GOT3 (cell line): ENCODE data around the gene LAMC3.

Experiments used
- DNase-seq: peaks from one replicate; lab custom pipeline; 2025; ENCODE audit warnings: mixed read lengths; lab: John Stamatoyannopoulos, UW

The LAMC3 gene

DNA sequence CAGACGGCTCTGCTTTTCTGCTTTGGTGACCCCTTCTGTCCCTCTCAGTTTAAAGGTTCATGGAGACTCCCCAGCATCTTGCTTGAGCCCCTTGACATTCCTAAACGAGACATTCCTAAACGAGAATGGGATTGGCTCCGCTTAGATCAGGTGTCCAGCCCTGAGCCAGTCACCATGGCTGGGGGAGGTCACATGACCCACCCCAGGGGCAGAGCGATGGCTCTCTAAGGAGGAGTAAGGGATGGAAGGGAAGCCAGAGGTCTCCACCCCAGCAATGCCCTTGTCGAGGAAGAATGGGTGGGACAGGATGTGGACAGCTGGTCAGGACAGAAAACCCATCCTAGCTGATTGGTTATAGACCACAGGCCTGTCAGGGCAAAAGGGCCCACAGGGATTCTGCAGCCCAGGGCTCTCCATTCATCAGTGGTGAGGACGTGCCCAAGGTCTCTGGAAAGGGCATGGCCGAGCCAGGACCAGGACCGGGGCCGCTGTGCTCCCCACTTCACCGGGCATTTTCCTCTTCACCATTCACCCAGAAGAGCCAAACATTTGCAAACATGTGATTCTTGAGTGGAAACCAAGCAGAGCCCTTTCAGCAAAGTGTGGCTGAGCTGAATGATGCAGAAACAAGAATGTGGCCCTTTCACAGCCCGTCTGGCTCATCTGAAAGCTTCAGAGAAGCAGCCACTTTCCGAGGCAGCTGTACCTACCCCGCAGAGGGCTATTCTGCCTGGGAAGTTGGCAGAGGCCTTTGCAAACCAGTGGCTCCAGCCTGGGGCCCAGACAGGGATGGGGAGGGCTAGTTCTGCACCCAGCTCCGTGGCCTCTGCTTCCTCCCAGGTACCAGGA, 67.6 kb downstream of the LAMC3 start:
- DNase-seq = no peak

DNA sequence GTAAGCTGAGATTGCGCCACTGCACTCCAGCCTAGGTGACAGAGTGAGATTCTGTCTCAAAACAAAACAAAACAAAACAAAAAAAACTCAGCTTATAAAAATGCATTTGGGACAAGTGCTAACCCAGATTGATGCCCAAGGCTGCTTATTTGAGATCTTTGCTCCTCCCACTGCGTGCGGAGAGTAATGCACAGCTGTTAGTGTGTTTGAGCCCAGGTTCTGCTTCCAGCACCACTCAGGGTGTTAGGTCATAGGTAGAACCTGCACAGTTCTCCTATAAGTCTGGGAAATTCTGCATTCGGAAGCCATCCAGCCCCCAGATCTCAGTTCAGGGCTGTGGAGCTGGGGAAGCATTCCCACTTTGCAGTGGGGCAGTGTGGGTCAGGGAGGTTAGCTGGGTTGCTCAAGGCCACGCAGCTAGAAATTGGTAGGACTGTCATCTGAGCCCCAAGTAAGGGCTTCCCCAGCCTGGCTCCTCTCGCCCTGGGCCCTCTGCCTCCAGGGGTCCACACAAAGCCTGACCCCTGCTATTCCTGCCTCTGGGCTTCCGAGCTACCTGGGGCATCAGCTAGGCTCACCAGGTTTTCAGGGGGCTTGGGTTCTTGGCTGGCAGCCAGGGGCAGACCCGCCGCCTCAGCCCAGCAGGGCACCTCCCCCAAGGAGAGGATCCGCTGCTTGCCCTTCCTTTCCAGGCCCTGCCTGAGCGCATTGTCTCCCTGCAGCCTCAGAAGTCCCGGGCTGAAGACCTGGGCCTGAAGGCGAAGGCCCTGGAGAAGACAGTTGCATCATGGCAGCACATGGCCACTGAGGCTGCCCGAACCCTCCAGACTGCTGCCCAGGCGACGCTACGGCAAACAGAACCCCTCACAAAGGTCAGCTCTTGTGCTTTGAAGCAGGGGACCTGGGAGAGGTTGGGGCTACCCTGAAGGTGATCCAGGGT, 69.7 kb downstream of the LAMC3 start:
- DNase-seq = no peak

- DNase-seq = no peak
Measured at GRCh38 chr9:131080589-131080988, 71.6 kb downstream of the LAMC3 start.

DNA sequence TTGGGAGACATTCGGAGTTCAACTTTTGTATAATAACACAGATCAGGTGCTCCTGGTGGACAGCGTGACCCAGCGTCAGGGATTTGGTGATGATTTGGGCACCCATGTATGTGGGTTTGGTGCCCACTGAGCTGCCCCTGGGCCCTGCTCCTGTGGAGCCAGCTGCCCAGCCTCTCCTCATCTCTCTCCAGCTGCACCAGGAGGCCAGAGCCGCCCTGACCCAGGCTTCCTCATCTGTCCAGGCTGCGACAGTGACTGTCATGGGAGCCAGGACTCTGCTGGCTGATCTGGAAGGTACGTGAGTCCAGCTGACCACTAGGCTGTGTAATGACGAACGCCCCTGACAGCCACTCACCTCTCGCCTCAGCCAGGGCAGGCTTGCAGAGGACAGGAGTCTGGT, 72.9 kb downstream of the LAMC3 start:
- DNase-seq = no peak

GRCh38 chr9:131082774-131083512, 74.0 kb downstream of the LAMC3 start:
- no peak for DNase-seq

DNA sequence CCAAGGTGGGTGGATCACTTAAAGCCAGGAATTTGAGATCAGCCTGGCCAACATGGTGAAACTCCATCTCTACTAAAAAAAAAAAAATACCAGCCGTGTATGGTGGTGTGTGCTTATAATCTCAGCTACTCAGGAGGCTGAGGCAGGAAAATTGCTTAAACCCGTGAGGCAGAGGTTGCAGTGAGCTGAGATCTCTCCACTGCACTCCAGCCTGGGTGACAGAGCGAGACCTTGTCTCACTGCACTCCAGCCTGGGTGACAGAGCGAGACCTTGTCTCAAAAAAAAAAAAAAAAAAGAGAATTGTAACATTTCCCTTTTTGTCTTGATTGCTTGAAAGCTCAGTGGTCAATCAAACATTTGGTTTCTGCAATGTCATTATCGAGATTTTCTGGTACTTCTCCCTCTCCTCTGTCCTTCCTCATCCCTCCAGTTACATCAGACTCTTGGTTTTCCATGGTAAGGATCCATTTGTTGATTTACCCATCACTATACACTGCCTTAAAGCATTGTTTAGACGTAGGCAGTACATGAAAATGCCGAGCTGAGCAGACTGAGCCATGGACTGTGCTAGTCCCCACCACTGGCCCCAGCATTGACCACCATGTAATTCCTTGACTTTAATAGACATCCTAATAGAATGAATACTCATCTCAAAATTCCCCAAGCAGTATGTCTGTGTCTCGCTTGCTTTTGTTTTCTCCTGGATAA, 75.8 kb downstream of the LAMC3 start:
- DNase-seq = no peak

DNA sequence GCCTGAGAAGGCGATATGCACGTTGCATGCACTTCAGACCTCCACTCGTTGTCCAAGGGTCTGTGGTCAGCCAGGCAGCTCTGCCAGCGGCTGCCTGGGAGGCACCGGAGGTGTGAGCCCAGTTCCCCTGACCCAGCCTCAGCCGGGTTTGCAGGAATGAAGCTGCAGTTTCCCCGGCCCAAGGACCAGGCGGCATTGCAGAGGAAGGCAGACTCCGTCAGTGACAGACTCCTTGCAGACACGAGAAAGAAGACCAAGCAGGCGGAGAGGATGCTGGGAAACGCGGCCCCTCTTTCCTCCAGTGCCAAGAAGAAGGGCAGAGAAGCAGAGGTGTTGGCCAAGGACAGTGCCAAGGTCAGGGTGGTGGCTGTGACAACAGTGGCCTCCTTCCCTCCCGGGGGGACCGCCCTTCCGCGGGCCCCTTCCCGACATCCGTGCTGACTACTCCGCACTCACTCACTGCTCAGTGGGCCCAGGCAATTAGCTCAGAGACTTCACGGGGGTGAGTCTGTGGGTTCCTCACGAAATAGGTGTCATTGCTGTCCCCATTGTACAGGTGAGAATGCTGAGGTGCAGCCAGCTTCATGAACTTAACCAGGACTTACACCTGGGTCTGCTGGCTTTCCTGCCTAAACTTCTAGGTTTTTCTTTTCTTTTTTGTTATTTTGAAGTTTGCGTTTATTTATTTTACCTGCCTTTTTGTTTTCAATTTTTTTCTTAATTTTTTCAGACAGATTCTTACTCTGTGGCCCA, 76.6 kb downstream of the LAMC3 start:
- DNase-seq = no peak

DNA sequence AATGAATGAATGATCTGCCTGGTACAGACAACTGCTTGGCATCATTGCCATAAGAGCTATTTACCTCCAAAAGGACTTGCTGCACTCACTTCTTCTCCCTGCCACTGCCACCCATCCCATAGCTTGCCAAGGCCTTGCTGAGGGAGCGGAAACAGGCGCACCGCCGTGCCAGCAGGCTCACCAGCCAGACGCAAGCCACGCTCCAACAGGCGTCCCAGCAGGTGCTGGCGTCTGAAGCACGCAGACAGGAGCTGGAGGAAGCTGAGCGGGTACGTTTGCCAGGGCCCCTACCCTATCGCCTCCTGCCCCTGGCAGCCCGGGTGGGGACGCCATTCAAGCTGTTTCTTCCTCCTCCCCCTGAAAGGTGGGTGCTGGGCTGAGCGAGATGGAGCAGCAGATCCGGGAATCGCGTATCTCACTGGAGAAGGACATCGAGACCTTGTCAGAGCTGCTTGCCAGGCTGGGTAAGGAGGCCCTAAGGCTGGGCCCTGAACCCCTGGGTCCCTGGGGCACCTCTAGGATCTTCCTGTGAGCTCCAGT, 78.5 kb downstream of the LAMC3 start:
- DNase-seq = no peak

DNA sequence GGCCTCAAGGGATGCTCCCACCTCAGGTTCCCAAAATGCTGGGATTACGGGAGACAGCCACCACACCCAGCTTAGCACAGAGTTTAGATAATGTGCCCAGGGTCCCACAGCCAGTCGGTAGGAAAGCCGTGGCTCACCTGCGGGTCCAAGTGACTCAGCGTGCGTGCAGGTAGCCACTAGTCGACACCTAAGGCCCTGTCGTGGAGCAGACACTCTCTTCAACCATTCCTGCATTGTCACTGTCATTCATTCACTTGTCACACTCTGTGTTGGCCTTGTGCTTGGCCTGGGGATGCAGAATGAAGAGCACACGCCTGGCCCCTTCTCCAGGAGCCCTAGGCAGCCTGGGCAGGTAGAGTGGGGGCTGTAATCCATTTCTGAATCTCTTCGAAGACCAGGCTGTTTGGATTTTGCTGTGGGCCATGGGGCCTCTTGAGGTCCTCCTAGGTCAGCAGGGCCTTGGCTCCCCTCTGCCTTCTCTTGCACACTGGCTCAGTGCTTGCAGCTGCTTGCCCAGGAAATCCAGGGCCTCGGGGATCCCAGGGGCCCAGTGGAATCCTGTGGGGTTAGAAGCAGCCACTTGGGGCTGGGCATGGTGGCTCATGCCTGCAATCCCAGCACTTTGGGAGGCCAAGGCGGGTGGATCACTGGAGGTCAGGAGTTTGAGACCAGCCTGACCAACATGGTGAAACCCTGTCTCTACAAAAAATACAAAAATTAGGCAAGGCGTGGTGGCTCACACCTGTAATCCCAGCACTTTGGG, 81.2 kb downstream of the LAMC3 start:
- DNase-seq = no peak

DNA sequence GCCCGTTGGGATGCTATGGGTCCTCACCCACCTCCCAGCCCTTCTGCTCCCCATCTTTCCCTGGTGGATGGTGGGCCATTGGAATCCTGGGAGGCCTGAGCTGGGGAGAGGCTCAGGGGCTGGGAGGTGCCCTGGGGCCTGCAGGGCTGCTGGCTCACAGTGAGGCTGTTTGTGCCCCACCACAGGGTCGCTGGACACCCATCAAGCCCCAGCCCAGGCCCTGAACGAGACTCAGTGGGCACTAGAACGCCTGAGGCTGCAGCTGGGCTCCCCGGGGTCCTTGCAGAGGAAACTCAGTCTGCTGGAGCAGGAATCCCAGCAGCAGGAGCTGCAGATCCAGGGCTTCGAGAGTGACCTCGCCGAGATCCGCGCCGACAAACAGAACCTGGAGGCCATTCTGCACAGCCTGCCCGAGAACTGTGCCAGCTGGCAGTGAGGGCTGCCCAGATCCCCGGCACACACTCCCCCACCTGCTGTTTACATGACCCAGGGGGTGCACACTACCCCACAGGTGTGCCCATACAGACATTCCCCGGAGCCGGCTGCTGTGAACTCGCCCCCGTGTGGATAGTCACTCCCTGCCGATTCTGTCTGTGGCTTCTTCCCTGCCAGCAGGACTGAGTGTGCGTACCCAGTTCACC, 82.5 kb downstream of the LAMC3 start:
- no peak for DNase-seq

DNA sequence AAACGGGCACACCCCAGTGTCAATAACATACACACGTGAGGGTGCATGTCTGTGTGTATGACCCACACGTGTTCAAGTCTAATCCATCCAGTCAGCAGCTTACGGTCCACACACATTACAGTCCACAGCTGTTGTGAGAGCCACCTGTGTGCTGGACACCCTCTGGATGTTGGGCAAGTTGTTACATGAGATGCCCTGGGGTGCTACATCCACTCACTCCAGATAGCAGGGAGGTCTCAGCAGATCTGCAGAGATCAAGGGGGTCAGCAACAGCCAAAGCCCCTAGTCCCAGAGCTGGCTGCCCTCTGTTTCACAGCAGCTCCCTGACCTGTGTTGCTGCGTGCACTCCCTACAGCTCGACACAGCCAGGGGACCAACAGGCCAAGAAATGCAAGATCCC, 83.1 kb downstream of the LAMC3 start:
- no peak for DNase-seq

DNA sequence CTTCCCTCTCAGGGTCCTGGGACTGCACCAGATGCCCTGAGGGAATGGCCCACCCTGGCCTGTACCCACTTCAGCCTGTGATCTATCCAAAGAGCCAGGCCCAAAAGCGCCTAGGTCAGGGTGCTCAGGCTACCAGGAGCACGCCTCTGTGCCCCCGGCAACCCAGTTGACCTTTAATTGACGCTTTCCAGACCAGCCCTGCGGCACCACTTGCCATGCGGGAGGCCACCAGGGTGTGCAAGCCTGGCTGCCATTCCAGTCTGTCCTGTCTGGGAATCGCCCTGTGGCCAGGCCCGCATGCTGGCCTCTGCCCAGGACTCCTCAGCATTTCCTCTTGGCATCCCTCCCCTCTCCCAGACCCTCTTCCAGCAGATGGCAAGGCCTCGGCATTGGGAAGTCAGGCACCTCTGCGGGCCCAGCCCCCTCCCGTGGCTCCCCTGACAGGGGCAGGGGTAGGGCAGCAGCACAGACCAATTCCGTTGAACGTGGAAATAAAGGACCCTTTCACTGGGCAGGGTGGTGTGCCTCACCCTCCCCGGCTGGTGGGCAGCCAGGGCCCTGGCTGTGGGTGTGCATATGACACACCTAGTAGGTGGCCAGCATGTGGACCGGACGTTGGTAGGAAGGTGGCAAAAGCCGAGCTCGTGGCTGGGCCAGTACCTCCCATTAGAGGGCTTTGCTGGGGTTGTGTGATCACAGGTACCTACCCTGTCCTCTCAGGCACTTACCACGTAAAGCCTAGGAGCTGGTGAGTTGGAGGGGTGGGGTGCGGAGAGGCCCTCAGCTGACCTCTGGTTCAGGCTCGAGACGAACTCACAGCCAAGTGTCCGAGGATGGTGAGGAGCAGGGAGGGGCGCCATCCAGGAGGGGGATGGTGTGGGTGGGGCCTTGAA, 83.8 kb downstream of the LAMC3 start:
- DNase-seq = no peak

GRCh38 chr9:131094015-131094414, 85.0 kb downstream of the LAMC3 start:
- no peak for DNase-seq

DNA sequence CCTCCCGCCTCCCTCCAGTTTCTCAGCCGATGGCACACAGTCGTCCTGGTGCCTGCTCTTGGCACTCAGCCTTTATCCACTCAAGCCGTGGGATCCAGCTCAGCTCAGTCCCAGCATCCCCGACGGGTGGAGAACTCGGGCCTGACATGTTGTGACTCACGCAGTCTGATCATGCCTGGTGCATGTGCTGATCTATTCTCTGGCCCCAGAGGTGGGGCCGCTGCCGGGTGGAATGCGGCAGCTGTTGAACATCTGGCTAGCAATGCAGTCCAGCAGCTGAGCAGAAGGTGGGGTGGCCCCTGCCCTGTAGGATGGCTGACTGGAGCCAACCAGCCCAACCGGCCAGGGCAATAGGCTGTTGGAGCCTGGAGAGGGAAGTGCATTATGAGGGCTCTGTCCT, 85.6 kb downstream of the LAMC3 start:
- no peak for DNase-seq

GRCh38 chr9:131095666-131096268, 86.8 kb downstream of the LAMC3 start:
- no peak for DNase-seq

DNA sequence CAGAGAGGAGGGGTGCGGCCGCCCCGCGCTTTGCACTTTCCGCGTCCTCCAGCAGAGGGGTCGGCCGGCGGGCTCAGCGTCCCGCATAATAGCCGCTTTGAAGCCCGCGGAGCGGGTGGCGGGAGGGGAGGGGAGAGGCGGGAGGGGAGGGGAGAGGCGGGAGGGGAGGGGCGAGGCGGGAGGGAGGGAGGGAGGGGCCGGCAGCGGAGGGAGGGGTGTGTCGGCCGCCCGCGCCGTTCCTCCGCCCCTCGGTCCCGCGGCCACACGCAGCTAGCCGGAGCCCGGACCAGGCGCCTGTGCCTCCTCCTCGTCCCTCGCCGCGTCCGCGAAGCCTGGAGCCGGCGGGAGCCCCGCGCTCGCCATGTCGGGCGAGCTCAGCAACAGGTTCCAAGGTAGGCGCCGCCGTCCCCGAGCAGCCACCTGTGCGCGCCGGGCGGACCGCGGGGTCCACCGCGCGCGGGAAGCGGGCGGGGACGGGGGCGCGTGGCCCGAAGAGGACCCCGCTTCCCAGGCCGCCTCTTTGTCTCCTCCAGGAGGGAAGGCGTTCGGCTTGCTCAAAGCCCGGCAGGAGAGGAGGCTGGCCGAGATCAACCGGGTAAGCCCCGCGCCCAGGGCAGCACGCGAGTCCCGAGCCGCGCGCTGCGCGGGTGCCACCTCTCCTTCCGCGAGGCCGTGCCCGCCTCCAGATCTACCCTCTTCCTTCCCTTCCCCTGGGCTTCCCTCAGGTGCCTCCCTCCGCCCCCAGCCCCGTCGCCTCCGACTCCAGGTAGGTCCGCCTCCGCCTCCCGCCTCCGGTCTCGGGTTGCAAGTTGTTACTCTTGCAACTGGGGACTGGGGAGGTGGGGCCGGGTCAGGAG, 87.5 kb downstream of the LAMC3 start, which contains the start of gene AIF1L:
TSS of gene AIF1L (plus strand) at position 263 of the 857 bp plus-strand sequence. CDS start at position 362, 99 bp downstream.
- no peak for DNase-seq
